ENCODE measurements around the gene SYCP2L.

Gene SYCP2L

DNA sequence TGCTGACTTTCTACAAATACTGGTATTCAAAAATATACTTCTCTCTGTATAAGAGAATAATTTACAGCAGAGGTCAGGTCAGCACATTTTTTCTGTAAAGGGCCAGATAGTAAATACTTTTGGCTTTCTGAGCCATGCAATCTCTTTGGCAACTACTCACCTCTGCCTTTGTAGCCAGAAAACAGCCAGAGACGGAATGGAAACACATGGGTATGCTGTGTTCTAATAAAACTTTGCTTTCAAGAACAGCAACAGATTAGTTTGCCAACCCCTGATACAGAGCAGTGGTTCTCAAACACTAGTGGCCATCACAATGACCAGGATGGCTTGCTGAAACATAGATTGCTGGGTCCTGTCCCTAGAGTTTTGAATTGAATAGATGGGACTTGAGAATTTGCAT is 46.3 kb downstream of the SYCP2L start:
- no peaks in the 10 kb centered on the region for H3K9me3 ChIP-seq (ENCODE audit: control insufficient read depth, low read length)
- no peak overlapping the region for H3K9ac ChIP-seq (ENCODE audit: low read length)
- H3K36me3 ChIP-seq (ENCODE audit: control insufficient read depth, insufficient read depth, low read length), result no peaks in the 10 kb centered on the region
- H3K27me3 ChIP-seq (ENCODE audit: control insufficient read depth, insufficient read depth, low read length), result no peaks in the 10 kb centered on the region
- no peaks in the 10 kb centered on the region for H3K4me1 ChIP-seq (ENCODE audit: control insufficient read depth, insufficient read depth, low read length)
- H3K4me3 ChIP-seq (ENCODE audit: low read length), result no peak overlapping the region

DNA sequence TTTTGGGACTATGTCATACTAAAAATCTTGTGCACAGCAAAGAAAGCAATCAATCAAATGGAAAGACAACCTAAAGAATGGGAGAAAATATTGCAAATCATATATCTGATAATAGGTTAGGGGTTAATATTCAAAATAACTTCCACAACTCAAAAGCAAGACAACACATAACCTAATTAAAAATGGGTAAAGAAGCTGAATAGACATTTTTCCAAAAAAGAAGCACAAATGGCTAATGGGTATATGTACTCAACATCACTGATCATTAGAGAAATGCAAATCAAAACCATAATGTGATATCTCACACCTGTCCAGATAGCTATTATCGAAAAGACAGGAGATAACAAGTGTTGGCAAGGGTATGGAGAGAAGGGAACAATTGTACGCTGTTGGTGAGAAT is 53.0 kb downstream of the SYCP2L start:
- H3K4me3 ChIP-seq (ENCODE audit: low read length), result no peak overlapping the region
- no peaks in the 10 kb centered on the region for H3K9me3 ChIP-seq (ENCODE audit: control insufficient read depth, low read length)
- H3K36me3 ChIP-seq (ENCODE audit: control insufficient read depth, insufficient read depth, low read length), result no peaks in the 10 kb centered on the region
- H3K9ac ChIP-seq (ENCODE audit: low read length), result no peak overlapping the region
- H3K27me3 ChIP-seq (ENCODE audit: control insufficient read depth, insufficient read depth, low read length), result no peaks in the 10 kb centered on the region
- H3K4me1 ChIP-seq (ENCODE audit: control insufficient read depth, insufficient read depth, low read length), result no peaks in the 10 kb centered on the region

DNA sequence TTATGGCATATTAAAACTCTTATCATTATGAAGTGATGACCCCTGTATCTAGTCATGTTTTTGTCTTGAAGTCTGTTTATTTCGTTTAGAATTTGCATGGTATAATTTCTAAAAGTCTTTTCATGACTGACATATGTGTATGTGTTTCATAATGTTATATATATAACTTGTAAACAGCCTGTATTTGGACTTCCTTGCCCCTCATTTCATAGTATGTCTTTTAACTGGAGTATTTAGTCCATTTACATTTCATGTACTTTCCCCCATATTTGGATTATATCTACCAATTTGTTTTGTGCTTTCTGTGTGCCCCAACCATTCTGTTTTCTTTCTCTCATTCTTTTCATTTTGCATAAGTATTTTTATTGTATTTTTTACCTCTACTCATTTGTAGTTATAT is 59.0 kb downstream of the SYCP2L start:
- no peak overlapping the region for H3K4me3 ChIP-seq (ENCODE audit: low read length)
- H3K36me3 ChIP-seq (ENCODE audit: control insufficient read depth, insufficient read depth, low read length), result no peaks in the 10 kb centered on the region
- no peaks in the 10 kb centered on the region for H3K27me3 ChIP-seq (ENCODE audit: control insufficient read depth, insufficient read depth, low read length)
- H3K4me1 ChIP-seq (ENCODE audit: control insufficient read depth, insufficient read depth, low read length), result no peaks in the 10 kb centered on the region
- no peak overlapping the region for H3K9ac ChIP-seq (ENCODE audit: low read length)
- H3K9me3 ChIP-seq (ENCODE audit: control insufficient read depth, low read length), result no peaks in the 10 kb centered on the region

GRCh38 chr6:10947966-10948365 is 61.1 kb downstream of the SYCP2L start:
- H3K27me3 ChIP-seq (ENCODE audit: control insufficient read depth, insufficient read depth, low read length), result no peaks in the 10 kb centered on the region
- no peaks in the 10 kb centered on the region for H3K4me1 ChIP-seq (ENCODE audit: control insufficient read depth, insufficient read depth, low read length)
- H3K4me3 ChIP-seq (ENCODE audit: low read length), result no peak overlapping the region
- no peaks in the 10 kb centered on the region for H3K9me3 ChIP-seq (ENCODE audit: control insufficient read depth, low read length)
- H3K9ac ChIP-seq (ENCODE audit: low read length), result no peak overlapping the region
- no peaks in the 10 kb centered on the region for H3K36me3 ChIP-seq (ENCODE audit: control insufficient read depth, insufficient read depth, low read length)

DNA sequence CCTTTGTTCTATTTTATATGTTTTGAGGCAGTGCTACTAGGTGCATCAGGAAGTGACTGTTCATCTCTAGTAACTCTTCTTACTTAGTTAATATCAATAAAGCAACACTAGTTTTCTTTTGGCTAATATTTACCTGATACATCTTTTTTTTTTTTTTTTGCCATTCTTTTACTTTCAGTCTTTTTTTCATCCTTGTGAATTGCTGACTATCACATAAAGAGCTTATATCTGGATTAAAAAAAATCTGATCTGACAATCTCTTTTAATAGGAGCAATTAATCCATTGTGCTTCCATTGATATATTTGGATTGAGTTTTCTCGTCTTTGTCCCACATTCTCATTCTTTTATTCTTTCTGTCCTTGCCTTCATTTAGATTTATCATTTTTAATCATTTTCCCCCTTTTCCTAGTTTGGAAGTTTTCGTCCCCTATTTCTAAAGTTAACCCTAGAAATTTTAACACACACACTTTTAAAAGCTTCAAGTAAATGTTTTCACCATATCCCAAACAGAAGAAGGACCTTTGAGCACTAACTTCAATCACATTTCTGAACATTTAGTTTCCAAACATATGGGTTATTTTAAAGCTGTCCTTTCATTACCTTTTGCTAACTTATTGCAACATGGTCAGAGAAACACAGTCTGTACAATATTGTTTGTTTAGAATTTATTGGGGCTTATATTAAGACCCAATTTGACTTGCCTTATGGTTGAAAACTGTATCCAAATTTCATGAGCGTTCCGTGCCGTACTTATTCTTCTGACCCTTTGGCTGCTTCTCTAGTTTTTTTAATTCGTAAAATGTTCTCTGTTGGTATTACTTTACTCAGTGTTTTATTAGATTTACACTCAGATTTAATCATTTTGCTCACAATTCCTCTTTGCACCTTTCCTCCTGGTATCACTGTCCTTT is 63.0 kb downstream of the SYCP2L start:
- H3K9ac ChIP-seq (ENCODE audit: low read length), result no peak overlapping the region
- no peaks in the 10 kb centered on the region for H3K36me3 ChIP-seq (ENCODE audit: control insufficient read depth, insufficient read depth, low read length)
- H3K4me3 ChIP-seq (ENCODE audit: low read length), result no peak overlapping the region
- H3K4me1 ChIP-seq (ENCODE audit: control insufficient read depth, insufficient read depth, low read length), result no peaks in the 10 kb centered on the region
- H3K27me3 ChIP-seq (ENCODE audit: control insufficient read depth, insufficient read depth, low read length), result no peaks in the 10 kb centered on the region
- H3K9me3 ChIP-seq (ENCODE audit: control insufficient read depth, low read length), result no peaks in the 10 kb centered on the region

DNA sequence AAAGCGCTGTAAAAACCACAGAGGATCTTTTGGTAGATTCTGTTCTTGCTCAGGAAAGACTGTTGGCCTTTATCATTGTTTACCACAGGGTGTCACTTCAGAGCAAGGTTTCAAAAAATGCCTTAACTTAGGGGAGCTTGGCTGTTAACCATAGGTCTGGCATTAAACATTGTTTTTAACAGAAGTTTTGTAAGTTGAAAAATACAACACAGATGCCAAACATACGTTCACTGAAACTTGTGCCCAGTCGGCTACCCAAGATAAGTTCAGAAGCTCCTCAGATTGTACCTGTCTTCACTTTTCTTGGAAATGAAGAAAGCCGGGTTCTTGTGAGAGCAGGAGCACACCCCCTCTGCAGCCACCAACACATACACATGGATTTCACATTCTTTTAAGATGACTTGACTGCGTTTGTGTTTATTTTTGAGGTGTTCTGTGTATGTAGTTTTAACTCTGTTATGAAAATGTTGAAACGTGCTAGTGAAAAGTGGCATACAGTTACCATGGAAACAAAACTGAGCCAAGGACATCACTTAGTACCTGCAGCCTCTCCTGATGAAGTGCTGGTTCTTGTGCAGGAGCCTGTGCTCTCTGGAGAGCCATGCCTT is 64.9 kb downstream of the SYCP2L start:
- Histone ChIP-seq H3K36me3 (ENCODE audit: control insufficient read depth, insufficient read depth, low read length) (no peaks in the 10 kb centered on the region), H3K9ac (ENCODE audit: low read length) (no peak overlapping the region), H3K9me3 (ENCODE audit: control insufficient read depth, low read length) (no peaks in the 10 kb centered on the region), H3K4me1 (ENCODE audit: control insufficient read depth, insufficient read depth, low read length) (no peaks in the 10 kb centered on the region), H3K27me3 (ENCODE audit: control insufficient read depth, insufficient read depth, low read length) (no peaks in the 10 kb centered on the region), H3K4me3 (ENCODE audit: low read length) (no peak overlapping the region)

GRCh38 chr6:10954590-10955010 is 67.7 kb downstream of the SYCP2L start:
- Histone ChIP-seq H3K4me1 (ENCODE audit: control insufficient read depth, insufficient read depth, low read length) (no peaks in the 10 kb centered on the region), H3K27me3 (ENCODE audit: control insufficient read depth, insufficient read depth, low read length) (no peaks in the 10 kb centered on the region), H3K9ac (ENCODE audit: low read length) (no peak overlapping the region), H3K9me3 (ENCODE audit: control insufficient read depth, low read length) (no peaks in the 10 kb centered on the region), H3K4me3 (ENCODE audit: low read length) (no peak overlapping the region), H3K36me3 (ENCODE audit: control insufficient read depth, insufficient read depth, low read length) (no peaks in the 10 kb centered on the region)

DNA sequence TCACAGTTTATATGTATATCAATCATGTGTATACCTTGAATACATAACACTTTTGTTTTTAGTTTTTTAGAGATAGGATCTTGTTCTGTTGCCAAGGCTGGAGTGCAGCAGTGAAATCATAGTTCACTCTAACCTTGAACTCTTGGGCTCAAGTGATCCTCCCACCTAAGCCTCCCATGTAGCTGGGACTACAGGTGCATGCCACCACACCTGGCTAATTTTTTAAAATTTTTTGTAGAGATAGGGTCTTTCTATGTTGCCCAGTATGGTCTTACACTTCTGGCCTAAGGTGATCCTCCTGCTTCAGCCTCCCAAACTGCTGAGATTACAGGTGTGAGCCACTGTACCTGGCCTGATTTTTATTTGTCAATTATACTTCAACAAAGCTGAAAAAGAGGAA is 69.9 kb downstream of the SYCP2L start:
- Histone ChIP-seq H3K4me3 (ENCODE audit: low read length) (no peak overlapping the region), H3K4me1 (ENCODE audit: control insufficient read depth, insufficient read depth, low read length) (no peaks in the 10 kb centered on the region), H3K27me3 (ENCODE audit: control insufficient read depth, insufficient read depth, low read length) (no peaks in the 10 kb centered on the region), H3K36me3 (ENCODE audit: control insufficient read depth, insufficient read depth, low read length) (no peaks in the 10 kb centered on the region), H3K9ac (ENCODE audit: low read length) (no peak overlapping the region), H3K9me3 (ENCODE audit: control insufficient read depth, low read length) (no peaks in the 10 kb centered on the region)

DNA sequence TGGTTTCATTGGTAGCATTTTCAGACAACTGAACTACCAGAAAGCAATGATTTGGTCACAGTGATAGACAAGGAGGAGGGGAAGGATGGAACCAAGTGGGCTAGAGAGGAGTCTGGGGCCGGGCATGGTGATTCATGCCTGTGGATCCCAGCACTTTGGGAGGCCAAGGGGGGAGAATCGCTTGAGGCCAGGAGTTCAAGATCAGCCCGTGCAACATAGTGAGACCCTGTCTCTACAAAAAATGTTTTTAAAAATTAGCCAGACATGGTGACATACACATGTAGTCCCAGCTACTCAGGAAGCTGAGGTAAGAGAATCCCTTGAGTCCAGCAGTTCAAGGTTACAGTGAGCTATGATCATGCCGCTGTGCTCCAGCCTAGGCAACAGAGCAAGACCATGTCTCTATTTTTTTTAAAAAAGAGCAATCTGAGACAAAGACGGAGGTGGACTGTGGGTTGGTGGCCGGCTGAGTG is 70.6 kb downstream of the SYCP2L start:
- H3K4me3 ChIP-seq (ENCODE audit: low read length), result no peak overlapping the region
- no peak overlapping the region for H3K9ac ChIP-seq (ENCODE audit: low read length)
- no peaks in the 10 kb centered on the region for H3K27me3 ChIP-seq (ENCODE audit: control insufficient read depth, insufficient read depth, low read length)
- no peaks in the 10 kb centered on the region for H3K4me1 ChIP-seq (ENCODE audit: control insufficient read depth, insufficient read depth, low read length)
- no peaks in the 10 kb centered on the region for H3K9me3 ChIP-seq (ENCODE audit: control insufficient read depth, low read length)
- no peaks in the 10 kb centered on the region for H3K36me3 ChIP-seq (ENCODE audit: control insufficient read depth, insufficient read depth, low read length)

GRCh38 chr6:10960171-10960570 is 73.3 kb downstream of the SYCP2L start:
- no peaks in the 10 kb centered on the region for H3K9me3 ChIP-seq (ENCODE audit: control insufficient read depth, low read length)
- H3K36me3 ChIP-seq (ENCODE audit: control insufficient read depth, insufficient read depth, low read length), result no peaks in the 10 kb centered on the region
- H3K4me3 ChIP-seq (ENCODE audit: low read length), result no peak overlapping the region
- no peak overlapping the region for H3K9ac ChIP-seq (ENCODE audit: low read length)
- H3K27me3 ChIP-seq (ENCODE audit: control insufficient read depth, insufficient read depth, low read length), result no peaks in the 10 kb centered on the region
- H3K4me1 ChIP-seq (ENCODE audit: control insufficient read depth, insufficient read depth, low read length), result no peaks in the 10 kb centered on the region

GRCh38 chr6:10961837-10962236 is 75.0 kb downstream of the SYCP2L start:
- Histone ChIP-seq H3K36me3 (ENCODE audit: control insufficient read depth, insufficient read depth, low read length) (no peaks in the 10 kb centered on the region), H3K9me3 (ENCODE audit: control insufficient read depth, low read length) (no peaks in the 10 kb centered on the region), H3K4me3 (ENCODE audit: low read length) (no peak overlapping the region), H3K27me3 (ENCODE audit: control insufficient read depth, insufficient read depth, low read length) (no peaks in the 10 kb centered on the region), H3K4me1 (ENCODE audit: control insufficient read depth, insufficient read depth, low read length) (no peaks in the 10 kb centered on the region), H3K9ac (ENCODE audit: low read length) (no peak overlapping the region)

- Histone ChIP-seq H3K4me3 (ENCODE audit: low read length) (no peak overlapping the region), H3K27me3 (ENCODE audit: control insufficient read depth, insufficient read depth, low read length) (no peaks in the 10 kb centered on the region), H3K36me3 (ENCODE audit: control insufficient read depth, insufficient read depth, low read length) (no peaks in the 10 kb centered on the region), H3K9me3 (ENCODE audit: control insufficient read depth, low read length) (no peaks in the 10 kb centered on the region), H3K4me1 (ENCODE audit: control insufficient read depth, insufficient read depth, low read length) (no peaks in the 10 kb centered on the region), H3K9ac (ENCODE audit: low read length) (no peak overlapping the region)
Measured at GRCh38 chr6:10962673-10963072, 75.8 kb downstream of the SYCP2L start.
